Ishikawa (cell line): ENCODE results near the gene TRPC4AP.

Source experiments
- CEBPB ChIP-seq: IDR thresholded peaks from 2 replicates; pipeline ENCODE4 v1.6.1; 2012
- CREB1 ChIP-seq: IDR thresholded peaks from 2 replicates; pipeline ENCODE4 v1.6.1; 2012; ENCODE audit warnings: low read depth
- EGR1 ChIP-seq: IDR thresholded peaks from 2 replicates; pipeline ENCODE4 v1.6.1; 2012
- EP300 ChIP-seq: IDR thresholded peaks from 2 replicates; pipeline ENCODE4 v1.6.1; 2012; ENCODE audit warnings: borderline replicate concordance
- FOXM1 ChIP-seq: IDR thresholded peaks from 2 replicates; pipeline ENCODE4 v1.6.1; 2012; ENCODE audit warnings: low read depth, borderline replicate concordance
- NFIC ChIP-seq: IDR thresholded peaks from 2 replicates; pipeline ENCODE4 v1.6.1; 2012
- RAD21 ChIP-seq: IDR thresholded peaks from 2 replicates; pipeline ENCODE4 v1.6.1; 2012; ENCODE audit warnings: low read depth
- TAF1 ChIP-seq: IDR thresholded peaks from 2 replicates; pipeline ENCODE4 v1.6.1; 2012; ENCODE audit warnings: low read depth, mild to moderate bottlenecking
- TCF12 ChIP-seq: IDR thresholded peaks from 2 replicates; pipeline ENCODE4 v1.6.1; 2012; ENCODE audit warnings: low read depth
- TEAD4 ChIP-seq: IDR thresholded peaks from 2 replicates; pipeline ENCODE4 v1.6.1; 2012
- YY1 ChIP-seq: IDR thresholded peaks from 2 replicates; pipeline ENCODE4 v1.6.1; 2012; ENCODE audit warnings: low read depth
- ZBTB7A ChIP-seq: IDR thresholded peaks from 2 replicates; pipeline ENCODE4 v1.6.1; 2012; ENCODE audit warnings: low read depth
- TF ChIP-seq, protein P1 (sequence below): IDR thresholded peaks from 2 replicates; pipeline ENCODE4 v1.6.1; 2012; ENCODE audit warnings: low read depth, mild to moderate bottlenecking
- TF ChIP-seq, protein P2 (sequence below): IDR thresholded peaks from 2 replicates; pipeline ENCODE4 v1.6.1; 2012
- TF ChIP-seq, protein P3 (sequence below): IDR thresholded peaks from 2 replicates; pipeline ENCODE4 v1.6.1; 2012

The TRPC4AP gene

DNA sequence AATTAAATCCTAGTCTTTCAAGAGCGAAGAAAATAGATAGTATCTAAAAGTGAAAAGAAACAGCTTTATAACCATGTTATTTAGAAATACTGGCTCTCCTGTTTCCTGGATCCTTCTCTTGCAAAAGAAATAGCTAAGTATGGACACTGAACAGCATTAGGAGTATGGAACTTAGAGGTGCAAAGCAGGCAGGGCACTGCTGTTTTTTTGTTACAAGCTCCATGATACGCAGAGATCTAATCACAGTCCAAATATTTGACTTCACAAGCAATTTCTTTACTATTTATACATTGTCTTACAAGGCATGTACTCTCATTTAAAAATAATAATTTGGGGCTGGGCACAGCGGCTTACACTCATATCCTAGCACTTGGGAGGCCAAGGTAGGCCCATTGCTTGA is 7.6 kb downstream of the TRPC4AP start:
- TF ChIP-seq EGR1 (no peak), TEAD4 (no peak), ZBTB7A (no peak), FOXM1 (no peak), TAF1 (no peak), CREB1 (no peak), TCF12 (no peak), CEBPB (no peak)
- TF ChIP-seq, protein P1, sequence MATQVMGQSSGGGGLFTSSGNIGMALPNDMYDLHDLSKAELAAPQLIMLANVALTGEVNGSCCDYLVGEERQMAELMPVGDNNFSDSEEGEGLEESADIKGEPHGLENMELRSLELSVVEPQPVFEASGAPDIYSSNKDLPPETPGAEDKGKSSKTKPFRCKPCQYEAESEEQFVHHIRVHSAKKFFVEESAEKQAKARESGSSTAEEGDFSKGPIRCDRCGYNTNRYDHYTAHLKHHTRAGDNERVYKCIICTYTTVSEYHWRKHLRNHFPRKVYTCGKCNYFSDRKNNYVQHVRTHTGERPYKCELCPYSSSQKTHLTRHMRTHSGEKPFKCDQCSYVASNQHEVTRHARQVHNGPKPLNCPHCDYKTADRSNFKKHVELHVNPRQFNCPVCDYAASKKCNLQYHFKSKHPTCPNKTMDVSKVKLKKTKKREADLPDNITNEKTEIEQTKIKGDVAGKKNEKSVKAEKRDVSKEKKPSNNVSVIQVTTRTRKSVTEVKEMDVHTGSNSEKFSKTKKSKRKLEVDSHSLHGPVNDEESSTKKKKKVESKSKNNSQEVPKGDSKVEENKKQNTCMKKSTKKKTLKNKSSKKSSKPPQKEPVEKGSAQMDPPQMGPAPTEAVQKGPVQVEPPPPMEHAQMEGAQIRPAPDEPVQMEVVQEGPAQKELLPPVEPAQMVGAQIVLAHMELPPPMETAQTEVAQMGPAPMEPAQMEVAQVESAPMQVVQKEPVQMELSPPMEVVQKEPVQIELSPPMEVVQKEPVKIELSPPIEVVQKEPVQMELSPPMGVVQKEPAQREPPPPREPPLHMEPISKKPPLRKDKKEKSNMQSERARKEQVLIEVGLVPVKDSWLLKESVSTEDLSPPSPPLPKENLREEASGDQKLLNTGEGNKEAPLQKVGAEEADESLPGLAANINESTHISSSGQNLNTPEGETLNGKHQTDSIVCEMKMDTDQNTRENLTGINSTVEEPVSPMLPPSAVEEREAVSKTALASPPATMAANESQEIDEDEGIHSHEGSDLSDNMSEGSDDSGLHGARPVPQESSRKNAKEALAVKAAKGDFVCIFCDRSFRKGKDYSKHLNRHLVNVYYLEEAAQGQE, result no peak
- TF ChIP-seq, protein P2, sequence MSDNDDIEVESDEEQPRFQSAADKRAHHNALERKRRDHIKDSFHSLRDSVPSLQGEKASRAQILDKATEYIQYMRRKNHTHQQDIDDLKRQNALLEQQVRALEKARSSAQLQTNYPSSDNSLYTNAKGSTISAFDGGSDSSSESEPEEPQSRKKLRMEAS, result no peak
- TF ChIP-seq, protein P3, sequence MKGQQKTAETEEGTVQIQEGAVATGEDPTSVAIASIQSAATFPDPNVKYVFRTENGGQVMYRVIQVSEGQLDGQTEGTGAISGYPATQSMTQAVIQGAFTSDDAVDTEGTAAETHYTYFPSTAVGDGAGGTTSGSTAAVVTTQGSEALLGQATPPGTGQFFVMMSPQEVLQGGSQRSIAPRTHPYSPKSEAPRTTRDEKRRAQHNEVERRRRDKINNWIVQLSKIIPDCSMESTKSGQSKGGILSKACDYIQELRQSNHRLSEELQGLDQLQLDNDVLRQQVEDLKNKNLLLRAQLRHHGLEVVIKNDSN, result no peak

DNA sequence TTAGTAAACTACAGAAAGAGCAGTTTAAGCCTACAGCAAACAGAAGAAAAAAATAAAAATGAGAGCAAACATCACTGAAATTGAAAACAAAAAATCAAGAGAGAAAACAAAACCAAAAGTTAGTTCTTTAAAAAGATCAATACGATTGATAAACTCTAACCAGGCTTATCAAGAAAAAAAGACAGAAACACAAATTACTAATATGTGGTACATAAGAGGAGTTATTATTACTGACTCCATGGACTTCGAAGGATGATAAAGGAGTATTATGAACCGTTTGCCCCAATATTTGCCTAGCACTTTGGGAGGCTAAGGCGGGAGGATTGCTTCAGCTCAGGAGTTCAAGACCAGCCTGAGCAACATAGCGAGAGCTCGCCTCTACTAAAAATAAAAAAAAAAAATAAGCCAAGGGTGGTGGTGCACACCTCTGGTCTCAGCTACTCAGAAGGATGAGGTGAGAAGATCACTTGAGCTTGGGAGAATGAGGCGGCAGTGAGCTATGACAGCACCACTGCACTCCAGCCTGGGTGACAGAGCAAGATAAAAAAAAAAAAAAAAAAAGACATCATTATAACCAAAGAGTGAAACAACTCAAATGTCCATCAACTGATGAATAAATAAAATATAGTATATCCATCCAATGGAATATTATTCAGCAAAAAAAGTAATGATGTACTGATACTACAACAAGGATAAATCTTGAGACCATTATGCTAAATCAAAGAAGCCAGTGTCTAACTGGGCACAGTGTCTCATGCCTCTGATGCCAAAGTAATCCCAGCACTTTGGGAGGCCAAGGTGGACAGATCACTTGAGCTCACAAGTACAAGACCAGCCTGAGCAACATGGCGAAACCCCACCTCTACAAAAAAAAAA is 12.9 kb downstream of the TRPC4AP start:
- no peak for TF ChIP-seq TCF12
- TF ChIP-seq TEAD4, result no peak
- TF ChIP-seq, protein P1, result no peak
- TF ChIP-seq TAF1, result no peak
- no peak for TF ChIP-seq EGR1
- no peak for TF ChIP-seq ZBTB7A
- no peak for TF ChIP-seq NFIC
- TF ChIP-seq CEBPB, result no peak
- TF ChIP-seq YY1, result no peak
- TF ChIP-seq EP300, result no peak
- no peak for TF ChIP-seq FOXM1
- no peak for TF ChIP-seq CREB1
- TF ChIP-seq, protein P2, result no peak
- TF ChIP-seq, protein P3, result no peak
- no peak for TF ChIP-seq RAD21

DNA sequence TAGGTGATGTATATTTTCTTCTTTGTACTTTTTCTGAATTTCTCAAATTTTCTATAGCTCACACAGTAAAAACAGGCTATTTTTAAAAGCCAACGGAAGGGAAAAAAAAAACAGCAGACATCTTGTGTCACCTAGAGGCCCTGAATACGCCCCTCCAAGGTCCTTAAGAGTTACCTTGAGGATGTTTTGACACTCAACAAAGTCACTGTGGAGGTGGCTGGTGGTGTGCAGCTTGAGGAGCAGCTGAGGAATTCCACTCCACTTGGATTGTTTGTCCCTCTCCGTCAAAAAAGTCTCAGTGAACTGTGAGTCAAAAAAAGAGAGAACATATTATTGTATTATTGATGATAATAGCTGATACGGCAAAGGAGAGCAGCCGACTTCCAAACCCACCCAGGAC is 14.7 kb downstream of the TRPC4AP start:
- TF ChIP-seq, protein P1, result no peak
- TF ChIP-seq ZBTB7A (no peak), CEBPB (no peak), TCF12 (no peak), EP300 (no peak), TAF1 (no peak), RAD21 (no peak), CREB1 (no peak), NFIC (no peak), TEAD4 (no peak), FOXM1 (no peak), YY1 (no peak)
- TF ChIP-seq, protein P3, result no peak

DNA sequence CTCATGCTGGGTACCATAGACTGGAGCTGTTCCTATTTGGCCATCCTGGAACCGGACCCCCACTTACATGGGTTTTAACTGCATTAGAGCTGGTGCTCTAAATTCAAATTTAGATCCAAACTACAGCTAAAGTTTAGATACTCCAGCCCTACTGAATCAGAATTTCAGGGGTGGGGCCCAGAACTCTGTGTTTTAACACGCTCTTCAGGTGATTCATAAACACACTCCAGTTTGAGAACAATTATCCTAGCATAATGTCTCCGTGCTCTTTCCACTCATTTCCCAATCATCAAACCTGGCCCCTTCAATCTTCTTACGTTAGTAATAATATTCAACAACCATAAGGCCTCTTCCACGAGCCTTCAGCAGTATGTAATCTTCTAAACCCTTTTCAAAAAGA is 15.3 kb downstream of the TRPC4AP start:
- TF ChIP-seq TCF12, result no peak
- TF ChIP-seq, protein P1, result no peak
- no peak for TF ChIP-seq YY1
- TF ChIP-seq TAF1, result no peak
- TF ChIP-seq RAD21, result no peak
- no peak for TF ChIP-seq ZBTB7A
- no peak for TF ChIP-seq EP300
